AG09309 (cell line): ENCODE results near the gene NLRP9.

ENCODE experiments used
- DNase-seq: peaks from one replicate; pipeline ENCODE4 v3.0.0-alpha.2; 2010; ENCODE audit warnings: low read depth
- H3K4me3 ChIP-seq: 2 replicates; pipeline ENCODE4 v1.5.1; 2011; ENCODE audit warnings: mild to moderate bottlenecking, low read depth, low read length, moderate library complexity; ENCODE audit not compliant: control insufficient read depth
- TF ChIP-seq, protein P1 (sequence below): IDR thresholded peaks from 2 replicates; pipeline ENCODE4 v1.5.1; 2011; ENCODE audit warnings: mild to moderate bottlenecking, low read depth, low read length, inconsistent platforms; ENCODE audit not compliant: insufficient read depth, control insufficient read depth; ENCODE audit errors: missing control alignments

The NLRP9 gene

DNA sequence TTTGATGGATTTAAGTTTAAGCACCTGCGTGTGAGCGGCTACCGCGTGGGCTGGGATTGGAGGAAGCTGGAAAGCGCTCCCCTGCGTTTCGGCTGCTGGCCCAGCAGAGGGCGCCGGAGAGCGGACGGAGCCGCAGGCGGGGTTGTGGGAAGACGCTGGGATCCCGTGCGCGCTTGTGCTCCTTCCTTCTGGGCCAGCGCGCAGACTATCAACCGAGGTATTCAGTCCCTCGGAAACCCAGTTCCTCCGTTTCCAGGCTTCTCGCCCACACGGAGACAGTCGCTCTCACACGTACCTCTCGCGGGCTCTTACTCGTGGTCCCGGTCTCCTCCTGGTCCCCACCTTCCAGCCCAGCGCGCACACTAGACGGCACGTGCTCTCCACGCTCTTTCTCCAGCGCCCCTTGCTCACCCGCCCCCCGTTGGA lies 34.4 kb downstream of the NLRP9 start:
- TF ChIP-seq, protein P1, sequence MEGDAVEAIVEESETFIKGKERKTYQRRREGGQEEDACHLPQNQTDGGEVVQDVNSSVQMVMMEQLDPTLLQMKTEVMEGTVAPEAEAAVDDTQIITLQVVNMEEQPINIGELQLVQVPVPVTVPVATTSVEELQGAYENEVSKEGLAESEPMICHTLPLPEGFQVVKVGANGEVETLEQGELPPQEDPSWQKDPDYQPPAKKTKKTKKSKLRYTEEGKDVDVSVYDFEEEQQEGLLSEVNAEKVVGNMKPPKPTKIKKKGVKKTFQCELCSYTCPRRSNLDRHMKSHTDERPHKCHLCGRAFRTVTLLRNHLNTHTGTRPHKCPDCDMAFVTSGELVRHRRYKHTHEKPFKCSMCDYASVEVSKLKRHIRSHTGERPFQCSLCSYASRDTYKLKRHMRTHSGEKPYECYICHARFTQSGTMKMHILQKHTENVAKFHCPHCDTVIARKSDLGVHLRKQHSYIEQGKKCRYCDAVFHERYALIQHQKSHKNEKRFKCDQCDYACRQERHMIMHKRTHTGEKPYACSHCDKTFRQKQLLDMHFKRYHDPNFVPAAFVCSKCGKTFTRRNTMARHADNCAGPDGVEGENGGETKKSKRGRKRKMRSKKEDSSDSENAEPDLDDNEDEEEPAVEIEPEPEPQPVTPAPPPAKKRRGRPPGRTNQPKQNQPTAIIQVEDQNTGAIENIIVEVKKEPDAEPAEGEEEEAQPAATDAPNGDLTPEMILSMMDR: peak; percentile 75
- DNase-seq: no peak
- H3K4me3 ChIP-seq: no peak overlapping the region

DNA sequence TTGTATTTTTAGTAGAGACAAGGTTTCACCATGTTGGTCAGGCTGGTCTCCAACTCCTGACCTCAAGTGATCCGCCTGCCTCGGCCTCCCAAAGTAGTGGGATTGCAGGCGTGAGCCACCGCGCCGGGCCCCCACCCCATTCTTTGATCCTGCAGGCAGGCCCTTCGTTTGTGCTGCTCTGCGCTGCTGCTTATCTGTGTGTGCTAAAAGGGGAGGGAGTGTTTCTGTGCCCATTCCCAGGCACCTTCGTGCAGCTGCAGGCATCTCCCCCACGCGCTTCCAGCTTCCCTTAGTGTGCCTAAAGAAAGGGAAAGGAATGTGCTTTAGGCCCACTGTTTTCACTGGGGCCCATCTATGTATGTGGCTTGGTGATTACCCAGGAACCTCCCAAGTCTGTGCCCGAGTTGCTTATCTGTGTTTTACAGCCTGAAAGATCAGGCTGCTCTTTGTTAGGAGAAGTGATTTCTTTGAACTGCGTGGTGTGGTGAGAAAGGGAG lies 36.0 kb downstream of the NLRP9 start:
- TF ChIP-seq, protein P1: no peak
- H3K4me3 ChIP-seq: no peak overlapping the region
- DNase-seq: no peak

DNA sequence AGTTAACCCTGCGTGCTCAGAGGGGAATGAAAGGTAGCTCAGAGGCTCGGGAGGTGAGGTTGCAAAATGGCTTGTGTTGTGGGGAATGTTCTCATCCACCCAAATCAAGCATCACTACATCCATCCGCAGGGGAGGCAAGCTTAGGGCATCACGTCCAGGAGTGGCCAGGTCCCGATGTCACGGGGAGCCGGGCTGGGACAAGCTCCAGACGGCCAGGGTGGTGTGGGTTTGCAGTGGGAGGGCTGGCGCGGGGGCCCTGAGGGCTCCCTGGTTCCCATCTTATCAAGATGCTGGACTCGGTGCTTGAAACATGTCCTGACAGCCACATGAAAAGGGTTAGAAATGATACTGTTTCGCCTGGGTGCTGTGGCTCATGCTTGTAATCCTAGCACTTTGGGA lies 37.4 kb downstream of the NLRP9 start:
- TF ChIP-seq, protein P1: no peak
- H3K4me3 ChIP-seq: no peak overlapping the region
- DNase-seq: no peak

DNA sequence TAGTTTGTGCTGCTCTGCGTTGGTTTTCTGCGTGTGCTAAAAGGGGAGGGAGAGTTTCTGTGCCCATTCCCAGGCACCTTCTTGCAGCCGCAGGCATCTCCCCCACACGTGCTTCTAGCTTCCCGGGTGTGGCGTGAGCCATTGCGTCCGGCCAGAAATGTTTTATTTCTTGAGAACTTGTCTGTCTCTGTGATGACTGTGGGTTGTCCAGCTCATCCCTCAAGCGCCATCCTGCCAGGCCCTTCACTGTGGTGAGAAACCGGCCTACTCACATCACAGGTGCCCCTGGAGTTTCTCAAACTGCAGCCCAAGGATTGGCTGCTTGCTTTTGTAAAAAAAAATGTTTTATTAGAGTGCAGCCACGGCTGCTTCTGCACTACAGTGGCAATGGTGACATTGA lies 39.0 kb downstream of the NLRP9 start:
- H3K4me3 ChIP-seq: no peak overlapping the region
- TF ChIP-seq, protein P1: no peak
- no peak for DNase-seq

DNA sequence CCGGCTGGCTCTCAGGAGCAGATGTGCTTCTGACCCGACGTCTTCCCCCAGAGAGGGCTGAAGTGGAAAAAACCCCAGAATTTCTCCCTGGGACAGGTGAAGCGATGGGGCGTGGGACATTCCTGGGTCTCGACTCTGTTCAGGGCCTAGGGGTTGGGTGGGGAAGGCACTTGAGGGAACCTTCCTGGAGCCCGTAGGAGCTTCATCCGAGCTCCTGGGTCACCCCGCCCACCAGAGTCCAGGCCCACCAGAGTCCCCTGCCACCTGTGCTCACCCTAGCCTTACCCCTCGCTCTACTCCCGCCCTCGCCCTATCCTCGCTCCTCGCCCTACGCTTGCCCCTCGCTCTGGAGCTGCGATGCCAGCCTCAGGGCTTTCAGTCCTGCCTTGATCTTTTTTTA lies 39.9 kb downstream of the NLRP9 start:
- no peak overlapping the region for H3K4me3 ChIP-seq
- no peak for DNase-seq
- TF ChIP-seq, protein P1: no peak

DNA sequence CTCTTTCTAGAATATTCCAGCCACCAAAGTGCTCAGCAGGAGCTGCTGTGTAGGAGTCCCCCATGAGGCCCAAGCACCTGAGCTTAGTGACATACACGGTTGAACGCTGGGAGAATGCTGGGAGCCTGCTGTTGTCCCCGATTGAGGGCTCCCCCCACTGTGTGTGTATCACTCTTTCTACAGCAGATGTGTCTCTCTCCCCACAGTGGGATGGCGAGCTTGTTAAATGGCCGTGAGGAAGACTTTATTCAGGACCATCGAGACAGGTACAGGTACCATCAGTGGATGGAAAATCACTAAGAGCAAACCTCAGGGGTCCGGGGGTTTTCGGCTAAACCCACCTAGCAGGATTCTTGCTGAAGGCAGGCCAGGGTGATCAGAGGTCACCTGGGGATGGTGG lies 40.5 kb downstream of the NLRP9 start:
- TF ChIP-seq, protein P1: no peak

DNA sequence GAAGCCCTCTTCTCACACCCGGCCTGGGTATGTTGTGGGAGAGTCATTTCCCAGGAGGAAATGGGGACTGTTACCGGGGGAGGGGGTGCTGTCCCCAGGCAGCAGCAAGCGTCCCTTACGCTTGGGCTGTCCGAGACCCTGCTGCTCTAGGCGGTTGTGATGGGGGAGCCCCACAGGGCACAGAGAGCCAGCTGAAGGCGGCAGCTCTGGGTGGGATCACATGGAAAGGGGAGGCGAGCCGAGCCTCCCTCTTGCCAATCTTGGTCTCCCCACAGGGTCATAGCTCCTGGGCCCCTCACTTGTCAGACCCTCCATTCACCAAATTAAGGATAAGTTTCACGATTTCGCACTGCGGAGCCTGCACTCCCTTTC lies 41.1 kb downstream of the NLRP9 start:
- TF ChIP-seq, protein P1: no peak
- DNase-seq: no peak
- no peak overlapping the region for H3K4me3 ChIP-seq

More for the DNA sequence above, 40.5 kb downstream of the NLRP9 start:
- no peak overlapping the region for H3K4me3 ChIP-seq
- no peak for DNase-seq
